GM10248 (cell line): ENCODE measurements around the gene PRIMPOL.
"Not testable (repeated sequence)": the region's sequence is repeated elsewhere in the genome, so short reads cannot be mapped to it uniquely, and the experiment has no call there.

Experiments used
- CTCF ChIA-PET: fragments of 300-600 bp; sonication (Branson Sonifier 250); formaldehyde crosslinking; extraction: SDS; loops from one replicate; lab custom pipeline; 2021; ENCODE audit warnings: antibody characterized with exemption; lab: Yijun Ruan, JAX
- POLR2A ChIA-PET: fragments of 350-650 bp; sonication (Branson Sonifier 250); formaldehyde crosslinking; extraction: SDS; loops from one replicate; lab custom pipeline; 2020; ENCODE audit warnings: antibody characterized with exemption; lab: Yijun Ruan, JAX
- DNase-seq: peaks from one replicate; pipeline ENCODE4 v3.0.0; 2012; ENCODE audit errors: extremely low spot score
- CTCF ChIP-seq: IDR thresholded peaks from 2 replicates; pipeline ENCODE4 v1.5.1; 2012; ENCODE audit warnings: mild to moderate bottlenecking, low read depth; ENCODE audit errors: extremely low read depth, missing control alignments, control extremely low read depth

The PRIMPOL gene

GRCh38 chr4:184648313-184649025 is 1.1 kb upstream of the PRIMPOL start:
- DNase-seq: peak; percentile 33
- POLR2A ChIA-PET: interaction anchor here (0.8 to 1.8 kb wide), 5 partner anchors 25 to 173 kb away, joined by 3 to 15 read pairs (median 4); partner anchors contain the start of gene CENPU
- CTCF ChIA-PET: interaction anchor here (1.2 to 3.9 kb wide), 3 partner anchors 12 to 384 kb away, joined by 3 to 13 read pairs (median 9); no protein-coding TSS in a partner anchor
- no peak for TF ChIP-seq CTCF

GRCh38 chr4:184649971-184650855 is 675 bp downstream of the PRIMPOL start:
- POLR2A ChIA-PET: interaction anchor here (0.6 to 1.8 kb wide), 31 partner anchors 9 to 930 kb away, joined by 3 to 15 read pairs (median 5); partner anchors contain the start of gene CENPU
- no peak for DNase-seq
- no peak for TF ChIP-seq CTCF
- CTCF ChIA-PET: interaction anchor here (0.7 to 3.9 kb wide), 4 partner anchors 14 to 386 kb away, joined by 3 to 13 read pairs (median 6); no protein-coding TSS in a partner anchor

GRCh38 chr4:184651899-184652298 is 2.4 kb downstream of the PRIMPOL start:
- no peak for DNase-seq
- POLR2A ChIA-PET: no interaction called here
- CTCF ChIA-PET: no interaction called here
- no peak for TF ChIP-seq CTCF

- CTCF ChIA-PET, POLR2A ChIA-PET, DNase-seq: not testable (repeated sequence)
Measured at GRCh38 chr4:184652681-184653080, 3.1 kb downstream of the PRIMPOL start.

GRCh38 chr4:184653650-184654049 is 4.1 kb downstream of the PRIMPOL start:
- POLR2A ChIA-PET: no interaction called here
- CTCF ChIA-PET: interaction anchor here (1.1 to 1.3 kb wide), 2 partner anchors 9 to 11 kb away, joined by 4 read pairs; no protein-coding TSS in a partner anchor
- TF ChIP-seq CTCF: no peak
- no peak for DNase-seq

GRCh38 chr4:184655889-184656869 is 6.6 kb downstream of the PRIMPOL start:
- TF ChIP-seq CTCF: no peak
- DNase-seq: no peak
- POLR2A ChIA-PET: no interaction called here
- CTCF ChIA-PET: interaction anchor here (1.1 to 1.9 kb wide), 3 partner anchors 13 to 33 kb away, joined by 3 to 5 read pairs (median 3); no protein-coding TSS in a partner anchor
